HG03575 (cell line): ENCODE data around the gene TIMM50.

Experiments
- ATAC-seq: cut with Tn5 transposase; IDR thresholded peaks from one replicate; pipeline ENCODE4 v1.9.1; 2021; ENCODE audit not compliant: unreplicated experiment, insufficient number of reproducible peaks, low FRiP score; ENCODE audit errors: extremely low read depth

Gene TIMM50

GRCh38 chr19:39518975-39519374 is 38.3 kb downstream of the TIMM50 start:
- ATAC-seq = no peak

- ATAC-seq = no peak
These were observed 40.2 kb downstream of the TIMM50 start for GRCh38 chr19:39520541-39521484.

GRCh38 chr19:39524495-39524894 is 43.9 kb downstream of the TIMM50 start:
- no peak for ATAC-seq

GRCh38 chr19:39525205-39525604 is 44.6 kb downstream of the TIMM50 start:
- ATAC-seq = no peak

- ATAC-seq = no peak
These were observed 51.2 kb downstream of the TIMM50 start for GRCh38 chr19:39531834-39532232.

- peak; percentile 82 for ATAC-seq
These were observed 51.8 kb downstream of the TIMM50 start, which contains the start of gene EID2B for GRCh38 chr19:39532233-39533002. Gene EID2B (minus strand): TSS chr19:39532852. CDS start chr19:39532802, 50 bp downstream.

GRCh38 chr19:39533003-39533512 is 52.4 kb downstream of the TIMM50 start:
- no peak for ATAC-seq

- no peak for ATAC-seq
These were observed 53.2 kb downstream of the TIMM50 start for GRCh38 chr19:39533791-39534190.

- ATAC-seq = no peak
These were observed 58.5 kb downstream of the TIMM50 start for GRCh38 chr19:39539165-39539517.

GRCh38 chr19:39539518-39540332 is 59.1 kb downstream of the TIMM50 start, which contains the start of gene EID2:
Gene EID2 (minus strand): TSS chr19:39540161. CDS start chr19:39540079, 82 bp downstream.
- peak; percentile 66 for ATAC-seq

GRCh38 chr19:39540333-39540673 is 59.7 kb downstream of the TIMM50 start:
- ATAC-seq = no peak
